Keratinocyte (primary cell): Measurements from ENCODE around the gene TEN1. TPM values are rescaled to one million over a fixed set of nuclear protein-coding genes. Genes with fewer than 3 reads are reported as not detected.

Source experiments
- DNase-seq: peaks from one replicate; pipeline ENCODE4 v3.0.0-alpha.2; 2011; ENCODE audit warnings: low read depth, missing footprints, low spot score
- FAIRE-seq: peaks from 2 replicates; lab custom pipeline; 2011; peaks lifted over from hg19 to GRCh38; lab: Jason Lieb, UNC
- H2AFZ ChIP-seq: 2 replicates; pipeline ENCODE4 v1.6.0; 2012; ENCODE audit warnings: low read length, control low read depth, inconsistent platforms; ENCODE audit not compliant: control insufficient read depth
- H3K27ac ChIP-seq: 2 replicates; pipeline ENCODE4 v1.5.1; 2011; ENCODE audit warnings: low read length; ENCODE audit not compliant: control insufficient read depth, insufficient read depth
- H3K27me3 ChIP-seq: 3 replicates; pipeline ENCODE4 v1.6.0; 2011; ENCODE audit warnings: low read length; ENCODE audit not compliant: control insufficient read depth, insufficient read depth; ENCODE audit errors: extremely low read depth
- H3K36me3 ChIP-seq, 2 experiments: 2 replicates in 1 of 2; 3 replicates in 1 of 2; pipeline ENCODE4 v1.5.1; 2011; ENCODE audit warnings: low read length in 2 of 2, mild to moderate bottlenecking in 1 of 2; ENCODE audit not compliant: control insufficient read depth in 2 of 2, insufficient read depth in 2 of 2; ENCODE audit errors: extremely low read depth in 1 of 2
- H3K4me1 ChIP-seq: 3 replicates; pipeline ENCODE4 v1.5.1; 2011; ENCODE audit warnings: low read length; ENCODE audit not compliant: control insufficient read depth, insufficient read depth; ENCODE audit errors: extremely low read depth
- H3K4me2 ChIP-seq: 3 replicates; pipeline ENCODE4 v1.6.0; 2011; ENCODE audit warnings: low read depth, low read length; ENCODE audit not compliant: control insufficient read depth, insufficient read depth; ENCODE audit errors: extremely low read depth
- H3K4me3 ChIP-seq, 3 experiments: fragments of 200-600 bp in 1 of 3; sonication (generic) in 1 of 3; 2 replicates in 2 of 3; 3 replicates in 1 of 3; pipeline ENCODE4 v1.5.1; 2011 to 2016; ENCODE audit warnings: low read length in 3 of 3, mild to moderate bottlenecking in 3 of 3, control low read depth in 2 of 3, inconsistent platforms in 1 of 3, low read depth in 1 of 3, mixed read lengths in 1 of 3, mixed run types in 1 of 3, moderate library complexity in 1 of 3; ENCODE audit not compliant: control insufficient read depth in 2 of 3, insufficient read depth in 2 of 3; ENCODE audit errors: extremely low read depth in 1 of 3
- H3K79me2 ChIP-seq: 2 replicates; pipeline ENCODE4 v1.6.0; 2012; ENCODE audit warnings: low read length; ENCODE audit not compliant: control insufficient read depth, insufficient read depth
- H3K9ac ChIP-seq: 3 replicates; pipeline ENCODE4 v1.6.0; 2011; ENCODE audit warnings: low read length; ENCODE audit not compliant: control insufficient read depth, insufficient read depth; ENCODE audit errors: extremely low read depth
- H3K9me1 ChIP-seq: 3 replicates; pipeline ENCODE4 v1.6.0; 2011; ENCODE audit warnings: low read length; ENCODE audit not compliant: control insufficient read depth, insufficient read depth; ENCODE audit errors: extremely low read depth
- H3K9me3 ChIP-seq: 2 replicates; pipeline ENCODE4 v1.5.1; 2012; ENCODE audit warnings: low read depth, low read length; ENCODE audit not compliant: control insufficient read depth
- H4K20me1 ChIP-seq: 3 replicates; pipeline ENCODE4 v1.6.0; 2011; ENCODE audit warnings: low read length; ENCODE audit not compliant: control insufficient read depth, insufficient read depth; ENCODE audit errors: extremely low read depth
- EZH2 ChIP-seq: IDR thresholded peaks from one replicate; pipeline ENCODE4 v1.6.1; 2012; ENCODE audit warnings: inconsistent platforms, mild to moderate bottlenecking, low read length, moderate library complexity
- dilution Hi-C: fragments of 300-500 bp; cut with MboI; formaldehyde crosslinking; loops from one replicate; pipeline ENCODE4 v1.7.0; 2020; ENCODE audit warnings: low sequenced_read_pairs; ENCODE audit not compliant: extremely low pct_ligation_motif_present
- polyA plus RNA-seq, 5 experiments: library from polyadenylated mRNA; depleted of rRNA in 3 of 5; stranded (reverse) in 3 of 5; stranded (forward) in 1 of 5; unstranded in 1 of 5; fragments of >200 nt; gene quantifications; 1 replicate in 1 of 5; 2 replicates in 3 of 5; 3 replicates in 1 of 5; pipeline versions ENCODE4 v1.2.1 to v1.2.3, GENCODE V29; 2011 to 2012; ENCODE audit warnings: missing spikeins in 2 of 5, low read depth in 1 of 5, low replicate concordance in 1 of 5
- TF ChIP-seq, protein P1 (sequence below), 3 experiments: IDR thresholded peaks in 1 of 3; conservative IDR thresholded peaks in 1 of 3; optimal IDR thresholded peaks in 1 of 3; 2 replicates in 2 of 3; 3 replicates in 1 of 3; pipeline versions ENCODE3 to v1.5.1; 2011; ENCODE audit warnings: low read length in 3 of 3, mild to moderate bottlenecking in 3 of 3, moderate library complexity in 2 of 3, control low read depth in 1 of 3, inconsistent platforms in 1 of 3; ENCODE audit not compliant: insufficient read depth in 2 of 3; ENCODE audit errors: extremely low read depth in 1 of 3

The TEN1 gene
- polyA plus RNA-seq, 1 donor (not counting 4 experiments of a cell fraction or from before 2014, with no cell fraction given), result 11.7 TPM

DNA sequence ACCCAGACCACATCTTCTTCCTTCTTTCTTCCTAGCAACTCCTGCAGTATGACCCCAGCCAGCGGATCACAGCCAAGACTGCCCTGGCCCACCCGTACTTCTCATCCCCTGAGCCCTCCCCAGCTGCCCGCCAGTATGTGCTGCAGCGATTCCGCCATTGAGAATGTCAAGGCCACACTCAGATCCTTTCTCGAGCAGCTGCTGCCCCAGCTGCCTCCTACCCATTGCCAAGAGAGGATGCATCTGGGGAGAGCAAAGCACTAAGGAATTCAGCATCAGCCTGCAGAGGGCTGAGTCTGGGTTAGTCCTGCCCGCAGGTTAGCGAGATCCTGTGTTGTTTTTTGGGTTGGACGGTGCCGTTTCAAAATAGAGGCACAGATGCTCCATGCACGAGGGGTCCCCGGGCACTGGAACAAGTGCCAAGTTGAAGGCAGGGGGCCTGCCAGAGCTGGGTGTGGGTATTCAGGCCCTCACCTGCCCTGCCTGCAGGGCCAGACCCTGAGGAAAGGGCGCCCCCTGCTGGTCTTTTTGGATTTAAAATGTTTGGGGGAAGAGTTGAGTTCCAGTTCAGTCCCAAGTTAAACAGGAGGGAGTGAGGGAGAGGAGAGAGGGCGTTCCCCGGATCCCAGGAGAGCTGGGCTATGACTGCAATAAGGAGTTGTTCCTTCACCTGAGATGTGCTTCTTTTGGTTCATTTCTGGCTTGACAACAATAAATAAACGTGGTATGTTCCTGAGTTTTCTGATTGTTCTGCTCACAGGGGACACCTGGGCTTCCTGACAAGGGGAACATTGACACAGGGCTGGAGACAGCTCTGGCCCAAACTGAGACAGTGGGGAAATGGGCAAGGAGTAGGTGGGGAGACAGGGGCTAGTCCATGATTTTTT, 26.5 kb downstream of the TEN1 start:
- Histone ChIP-seq H3K4me3 (no peak overlapping the region), H3K79me2 (no peaks in the 10 kb centered on the region), H3K9ac (no peak overlapping the region), H3K4me1 (no peaks in the 10 kb centered on the region), H3K9me1 (no peaks in the 10 kb centered on the region), H2AFZ (no peak overlapping the region), H3K4me2 (no peak overlapping the region), H3K36me3 (peaks cover 16 to 24% of the 10 kb centered on the region in 2 experiments), H3K9me3 (no peaks in the 10 kb centered on the region), H4K20me1 (no peaks in the 10 kb centered on the region), H3K27me3 (no peaks in the 10 kb centered on the region), H3K27ac (no peak overlapping the region)
- dilution Hi-C loops, result no loop called here
- no peak for DNase-seq
- FAIRE-seq, result peak; percentile 69
- TF ChIP-seq, protein P1, sequence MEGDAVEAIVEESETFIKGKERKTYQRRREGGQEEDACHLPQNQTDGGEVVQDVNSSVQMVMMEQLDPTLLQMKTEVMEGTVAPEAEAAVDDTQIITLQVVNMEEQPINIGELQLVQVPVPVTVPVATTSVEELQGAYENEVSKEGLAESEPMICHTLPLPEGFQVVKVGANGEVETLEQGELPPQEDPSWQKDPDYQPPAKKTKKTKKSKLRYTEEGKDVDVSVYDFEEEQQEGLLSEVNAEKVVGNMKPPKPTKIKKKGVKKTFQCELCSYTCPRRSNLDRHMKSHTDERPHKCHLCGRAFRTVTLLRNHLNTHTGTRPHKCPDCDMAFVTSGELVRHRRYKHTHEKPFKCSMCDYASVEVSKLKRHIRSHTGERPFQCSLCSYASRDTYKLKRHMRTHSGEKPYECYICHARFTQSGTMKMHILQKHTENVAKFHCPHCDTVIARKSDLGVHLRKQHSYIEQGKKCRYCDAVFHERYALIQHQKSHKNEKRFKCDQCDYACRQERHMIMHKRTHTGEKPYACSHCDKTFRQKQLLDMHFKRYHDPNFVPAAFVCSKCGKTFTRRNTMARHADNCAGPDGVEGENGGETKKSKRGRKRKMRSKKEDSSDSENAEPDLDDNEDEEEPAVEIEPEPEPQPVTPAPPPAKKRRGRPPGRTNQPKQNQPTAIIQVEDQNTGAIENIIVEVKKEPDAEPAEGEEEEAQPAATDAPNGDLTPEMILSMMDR (optimal IDR thresholded peaks at IDR 0.05 in 1 of 3, IDR thresholded peaks at IDR 0.05 in 1 of 3, conservative IDR thresholded peaks at IDR 0.05 in 1 of 3; ENCODE audit: extremely low read depth in 1 of 3, insufficient read depth in 2 of 3, low read length in 3 of 3), result peak; percentile 59 to 69 (median 63)
- TF ChIP-seq EZH2, result no peak

DNA sequence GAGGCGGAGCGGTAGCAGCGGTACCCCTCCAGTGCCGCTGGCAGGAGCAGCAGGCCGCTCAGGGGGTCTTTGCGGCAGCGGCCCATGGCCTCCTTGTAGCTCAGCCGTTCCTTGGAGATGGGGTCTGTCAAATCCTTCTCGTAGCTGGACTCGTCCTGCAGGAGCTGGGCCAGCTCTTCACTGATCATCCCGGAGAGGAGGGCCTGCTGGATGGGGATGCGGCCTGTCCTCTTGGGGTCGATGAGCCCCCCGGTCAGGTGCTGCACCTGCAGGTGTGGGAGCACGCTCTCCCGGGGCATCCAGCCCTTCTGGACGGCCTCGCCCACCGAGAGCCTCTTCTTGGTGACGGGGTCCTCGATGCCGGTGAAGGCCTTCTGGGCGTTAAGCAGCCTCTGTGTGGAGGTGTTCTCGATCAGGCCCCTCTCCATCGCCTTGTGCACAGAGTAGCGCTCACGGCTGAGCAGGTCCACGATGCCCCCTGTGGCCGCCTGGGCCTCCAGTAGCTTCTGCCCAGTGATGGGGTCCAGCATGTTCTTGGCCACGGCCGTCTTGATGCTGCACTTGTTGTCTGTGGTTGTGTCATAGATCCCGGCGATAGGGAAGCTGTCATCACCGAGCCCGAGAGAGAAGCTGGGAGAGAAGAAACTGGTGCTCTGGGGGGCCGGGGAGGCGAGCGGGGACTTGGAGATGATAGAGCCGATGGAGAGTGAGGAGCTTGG, 28.2 kb downstream of the TEN1 start:
- no peaks in the 10 kb centered on the region for H3K79me2 ChIP-seq
- no peak for TF ChIP-seq EZH2
- TF ChIP-seq, protein P1 (optimal IDR thresholded peaks at IDR 0.05 in 1 of 3, IDR thresholded peaks at IDR 0.05 in 1 of 3, conservative IDR thresholded peaks at IDR 0.05 in 1 of 3; ENCODE audit: extremely low read depth in 1 of 3, insufficient read depth in 2 of 3, low read length in 3 of 3), result no peak
- no peaks in the 10 kb centered on the region for H4K20me1 ChIP-seq
- no peak overlapping the region for H3K4me3 ChIP-seq
- H3K36me3 ChIP-seq, result peaks cover 26 to 36% of the 10 kb centered on the region in 2 experiments
- H3K27ac ChIP-seq, result no peak overlapping the region
- no peak overlapping the region for H3K4me2 ChIP-seq
- no peak for FAIRE-seq
- no peaks in the 10 kb centered on the region for H3K27me3 ChIP-seq
- DNase-seq, result no peak
- no peaks in the 10 kb centered on the region for H3K9me3 ChIP-seq
- no peaks in the 10 kb centered on the region for H3K9me1 ChIP-seq
- dilution Hi-C loops, result no loop called here
- H3K4me1 ChIP-seq, result no peaks in the 10 kb centered on the region
- H2AFZ ChIP-seq, result no peak overlapping the region
- H3K9ac ChIP-seq, result no peak overlapping the region
